ENCODE measurements around the gene PPP1R1C.
"Not testable (repeated sequence)": the region's sequence is repeated elsewhere in the genome, so short reads cannot be mapped to it uniquely, and the experiment has no call there.

The PPP1R1C gene

DNA sequence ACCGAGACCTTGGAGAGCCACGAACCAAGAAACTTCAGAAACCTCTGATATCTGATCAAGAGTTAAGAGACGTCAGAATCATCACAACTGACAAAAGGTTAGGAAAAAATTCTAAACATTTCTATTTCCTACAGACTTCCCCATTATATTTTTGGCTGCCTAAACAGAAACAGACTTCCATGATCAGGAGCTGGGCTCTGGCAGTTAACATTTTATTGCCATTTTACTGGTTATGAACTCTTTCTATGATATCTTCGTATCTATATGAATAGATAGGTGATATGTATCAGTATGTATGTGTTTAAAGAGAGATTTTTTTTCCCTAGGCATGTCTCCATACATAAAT, 31.1 kb upstream of the PPP1R1C start:
- no peaks in the 10 kb centered on the region for H3K27me3 ChIP-seq (ENCODE audit: control insufficient read depth, insufficient read depth, low read length)
- H3K4me3 ChIP-seq (ENCODE audit: low read depth, low read length) = no peak overlapping the region
- H3K4me1 ChIP-seq (ENCODE audit: control insufficient read depth, insufficient read depth, low read length) = peaks cover 3% of the 10 kb centered on the region
- H3K9me3 ChIP-seq (ENCODE audit: control insufficient read depth, insufficient read depth, low read length) = no peaks in the 10 kb centered on the region
- H3K36me3 ChIP-seq (ENCODE audit: control insufficient read depth, insufficient read depth, low read length) = no peaks in the 10 kb centered on the region
- no peak overlapping the region for H3K9ac ChIP-seq (ENCODE audit: low read depth, low read length)

DNA sequence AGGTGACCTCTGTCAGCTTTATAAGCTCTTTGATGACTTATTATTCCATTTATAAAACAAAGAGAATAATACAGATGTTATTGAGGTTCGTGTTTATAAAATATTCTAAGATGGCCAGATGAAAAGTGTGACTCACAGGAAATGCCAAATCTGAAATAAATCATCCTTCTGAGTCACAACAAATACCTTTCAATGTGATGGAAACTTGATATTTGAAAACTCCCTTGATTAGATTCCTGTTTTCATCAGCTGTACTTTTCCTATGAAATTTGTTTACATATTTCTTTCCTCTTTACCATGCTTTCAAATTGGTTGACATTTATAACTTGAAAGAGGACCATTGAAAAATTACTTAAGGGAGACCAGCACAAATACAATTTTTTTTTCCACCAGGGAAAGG, 30.6 kb upstream of the PPP1R1C start:
- no peaks in the 10 kb centered on the region for H3K36me3 ChIP-seq (ENCODE audit: control insufficient read depth, insufficient read depth, low read length)
- no peaks in the 10 kb centered on the region for H3K27me3 ChIP-seq (ENCODE audit: control insufficient read depth, insufficient read depth, low read length)
- no peak overlapping the region for H3K4me3 ChIP-seq (ENCODE audit: low read depth, low read length)
- H3K9me3 ChIP-seq (ENCODE audit: control insufficient read depth, insufficient read depth, low read length) = no peaks in the 10 kb centered on the region
- H3K4me1 ChIP-seq (ENCODE audit: control insufficient read depth, insufficient read depth, low read length) = peaks cover 3% of the 10 kb centered on the region
- H3K9ac ChIP-seq (ENCODE audit: low read depth, low read length) = no peak overlapping the region

DNA sequence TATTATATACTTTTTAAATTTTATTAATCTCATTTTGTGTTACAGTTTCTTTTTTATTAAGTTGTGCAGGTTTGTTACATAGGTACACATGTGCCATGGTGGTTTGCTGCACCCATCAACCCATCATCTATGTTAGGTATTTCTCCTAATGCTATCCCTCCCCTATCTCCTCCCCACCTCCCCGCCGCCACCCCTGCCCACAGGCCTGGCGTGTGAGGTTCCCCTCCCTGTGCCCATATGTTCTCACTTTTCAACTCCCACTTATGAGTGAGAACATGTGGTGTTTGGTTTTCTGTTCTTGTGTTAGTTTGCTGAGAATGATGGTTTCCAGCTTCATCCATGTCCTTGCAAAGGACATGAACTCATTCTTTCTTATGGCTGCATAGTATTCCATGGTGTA, 29.8 kb upstream of the PPP1R1C start:
- not testable (repeated sequence) for H3K9me3 ChIP-seq (ENCODE audit: control insufficient read depth, insufficient read depth, low read length); H3K4me3 ChIP-seq (ENCODE audit: low read depth, low read length); H3K27me3 ChIP-seq (ENCODE audit: control insufficient read depth, insufficient read depth, low read length); H3K9ac ChIP-seq (ENCODE audit: low read depth, low read length); H3K36me3 ChIP-seq (ENCODE audit: control insufficient read depth, insufficient read depth, low read length); H3K4me1 ChIP-seq (ENCODE audit: control insufficient read depth, insufficient read depth, low read length)

DNA sequence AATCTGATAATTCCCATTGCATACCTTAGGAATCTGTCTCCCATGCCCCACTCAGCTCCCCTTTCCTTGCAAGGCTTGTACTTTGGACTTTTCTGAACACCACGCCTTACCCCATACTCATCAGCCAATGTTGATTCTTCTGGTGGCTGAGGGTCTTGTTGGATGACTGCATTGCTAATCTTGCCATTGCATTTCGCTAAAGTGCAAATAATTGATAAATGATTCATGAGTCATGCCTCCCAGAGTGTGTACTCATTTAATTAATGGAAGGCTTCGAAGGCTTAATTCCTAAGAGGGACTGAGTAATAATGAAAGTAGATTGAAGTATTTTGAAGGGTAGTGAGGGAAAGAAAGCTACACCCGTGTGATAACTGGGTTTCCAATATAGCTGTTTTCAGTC, 28.0 kb upstream of the PPP1R1C start:
- H3K4me3 ChIP-seq (ENCODE audit: low read depth, low read length) = no peak overlapping the region
- no peak overlapping the region for H3K9ac ChIP-seq (ENCODE audit: low read depth, low read length)
- no peaks in the 10 kb centered on the region for H3K9me3 ChIP-seq (ENCODE audit: control insufficient read depth, insufficient read depth, low read length)
- H3K36me3 ChIP-seq (ENCODE audit: control insufficient read depth, insufficient read depth, low read length) = no peaks in the 10 kb centered on the region
- H3K4me1 ChIP-seq (ENCODE audit: control insufficient read depth, insufficient read depth, low read length) = peaks cover 3% of the 10 kb centered on the region
- no peaks in the 10 kb centered on the region for H3K27me3 ChIP-seq (ENCODE audit: control insufficient read depth, insufficient read depth, low read length)

DNA sequence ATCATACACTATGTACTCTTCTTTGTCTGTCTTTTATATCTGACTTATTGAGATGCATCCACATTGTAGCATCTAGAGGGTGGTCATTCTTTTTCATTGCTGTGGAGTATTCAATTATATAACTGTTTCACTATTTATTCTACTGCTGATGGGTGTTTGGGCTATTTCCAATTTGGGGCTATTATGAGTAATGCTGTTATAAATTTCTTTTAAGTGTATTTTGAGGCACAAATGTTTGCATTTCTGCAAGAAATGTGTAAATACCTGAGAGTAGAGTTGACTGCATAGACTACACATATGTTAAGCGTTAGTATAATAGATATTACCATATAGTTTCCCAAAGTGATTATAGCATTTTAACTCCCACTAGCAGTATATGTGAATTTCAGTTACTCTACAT, 26.9 kb upstream of the PPP1R1C start:
- peaks cover 2% of the 10 kb centered on the region for H3K4me1 ChIP-seq (ENCODE audit: control insufficient read depth, insufficient read depth, low read length)
- no peak overlapping the region for H3K4me3 ChIP-seq (ENCODE audit: low read depth, low read length)
- no peaks in the 10 kb centered on the region for H3K27me3 ChIP-seq (ENCODE audit: control insufficient read depth, insufficient read depth, low read length)
- no peak overlapping the region for H3K9ac ChIP-seq (ENCODE audit: low read depth, low read length)
- H3K9me3 ChIP-seq (ENCODE audit: control insufficient read depth, insufficient read depth, low read length) = no peaks in the 10 kb centered on the region
- H3K36me3 ChIP-seq (ENCODE audit: control insufficient read depth, insufficient read depth, low read length) = no peaks in the 10 kb centered on the region

GRCh38 chr2:181959508-181959907, 26.1 kb upstream of the PPP1R1C start:
- Histone ChIP-seq H3K4me1 (ENCODE audit: control insufficient read depth, insufficient read depth, low read length) (no peaks in the 10 kb centered on the region), H3K4me3 (ENCODE audit: low read depth, low read length) (no peak overlapping the region), H3K9me3 (ENCODE audit: control insufficient read depth, insufficient read depth, low read length) (no peaks in the 10 kb centered on the region), H3K36me3 (ENCODE audit: control insufficient read depth, insufficient read depth, low read length) (no peaks in the 10 kb centered on the region), H3K9ac (ENCODE audit: low read depth, low read length) (no peak overlapping the region), H3K27me3 (ENCODE audit: control insufficient read depth, insufficient read depth, low read length) (no peaks in the 10 kb centered on the region)

DNA sequence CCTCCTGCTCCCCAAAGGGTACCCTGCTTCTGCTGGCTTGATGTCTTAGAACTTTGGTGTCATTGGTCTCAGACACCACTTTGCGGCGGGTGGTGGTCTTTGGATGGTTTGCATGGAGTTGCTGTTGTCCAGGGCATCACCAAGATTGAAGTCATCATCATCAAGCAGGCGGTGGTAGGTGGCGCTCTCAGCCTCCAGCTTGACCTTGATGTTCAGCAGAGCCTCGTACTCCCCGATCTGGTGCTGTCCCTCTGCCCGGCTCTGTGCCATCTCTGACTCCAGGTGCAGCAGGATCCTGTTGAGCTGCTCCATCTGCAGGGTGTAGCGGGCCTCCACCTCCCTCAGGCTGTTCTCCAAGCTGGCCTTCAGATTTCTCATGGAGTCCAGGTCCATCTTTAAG, 24.5 kb upstream of the PPP1R1C start:
- not testable (repeated sequence) for H3K9ac ChIP-seq (ENCODE audit: low read depth, low read length); H3K9me3 ChIP-seq (ENCODE audit: control insufficient read depth, insufficient read depth, low read length); H3K36me3 ChIP-seq (ENCODE audit: control insufficient read depth, insufficient read depth, low read length); H3K27me3 ChIP-seq (ENCODE audit: control insufficient read depth, insufficient read depth, low read length); H3K4me1 ChIP-seq (ENCODE audit: control insufficient read depth, insufficient read depth, low read length); H3K4me3 ChIP-seq (ENCODE audit: low read depth, low read length)

DNA sequence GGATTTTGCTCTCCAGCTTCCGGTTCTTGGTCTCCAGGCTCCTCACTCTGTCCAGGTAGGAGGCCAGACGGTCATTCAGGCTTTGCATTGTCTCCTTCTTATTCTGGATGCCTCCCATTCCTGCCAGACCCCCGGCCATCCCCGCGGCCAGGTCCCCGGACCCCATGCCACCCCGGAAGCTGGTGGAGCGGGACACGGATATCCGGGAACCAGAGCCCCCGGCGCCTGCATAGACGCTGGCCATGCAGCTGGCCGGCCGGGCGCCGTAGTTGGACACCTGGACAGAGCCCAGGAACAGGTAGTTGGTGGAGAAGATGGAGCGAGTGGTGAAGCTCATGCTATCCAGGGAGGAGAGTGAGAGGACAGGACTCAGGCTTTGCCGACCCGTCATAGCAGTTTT, 23.5 kb upstream of the PPP1R1C start:
- no peaks in the 10 kb centered on the region for H3K36me3 ChIP-seq (ENCODE audit: control insufficient read depth, insufficient read depth, low read length)
- H3K4me1 ChIP-seq (ENCODE audit: control insufficient read depth, insufficient read depth, low read length) = no peaks in the 10 kb centered on the region

DNA sequence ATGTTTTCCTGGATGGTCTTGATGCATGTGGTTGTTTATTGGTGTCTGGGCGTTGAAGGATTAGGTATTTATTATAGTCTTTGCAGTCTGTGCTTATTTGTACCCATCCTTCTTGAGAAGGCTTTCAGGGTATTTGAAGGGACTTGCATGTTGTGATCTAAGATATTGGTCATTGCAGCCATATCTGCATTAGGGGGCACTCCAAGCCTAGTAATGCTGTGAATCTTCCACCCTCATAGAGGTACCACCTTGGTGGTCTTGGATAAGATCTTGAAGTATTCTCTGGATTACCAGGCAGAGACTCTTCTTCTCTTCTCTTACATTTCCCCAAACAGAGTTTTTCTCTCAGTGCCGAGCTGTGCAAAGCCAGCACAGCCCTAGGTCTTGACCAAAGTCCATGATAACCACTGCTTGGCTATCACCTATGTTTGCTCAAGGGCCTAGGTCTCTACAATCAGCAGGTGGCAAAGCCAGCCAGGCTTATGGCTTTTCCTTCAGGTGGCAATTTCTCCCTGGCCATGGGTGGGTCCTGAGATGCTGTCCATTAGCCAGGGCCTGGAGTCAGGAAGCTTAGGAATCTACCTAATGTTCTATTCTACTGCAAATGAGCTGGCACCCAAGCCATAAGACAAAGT, 15.4 kb upstream of the PPP1R1C start:
- Histone ChIP-seq H3K27me3 (ENCODE audit: control insufficient read depth, insufficient read depth, low read length) (no peaks in the 10 kb centered on the region), H3K9ac (ENCODE audit: low read depth, low read length) (no peak overlapping the region), H3K4me1 (ENCODE audit: control insufficient read depth, insufficient read depth, low read length) (no peaks in the 10 kb centered on the region), H3K9me3 (ENCODE audit: control insufficient read depth, insufficient read depth, low read length) (no peaks in the 10 kb centered on the region), H3K4me3 (ENCODE audit: low read depth, low read length) (no peak overlapping the region), H3K36me3 (ENCODE audit: control insufficient read depth, insufficient read depth, low read length) (no peaks in the 10 kb centered on the region)

More for the DNA sequence above, 23.5 kb upstream of the PPP1R1C start:
- no peak overlapping the region for H3K4me3 ChIP-seq (ENCODE audit: low read depth, low read length)
- H3K9ac ChIP-seq (ENCODE audit: low read depth, low read length) = no peak overlapping the region
- H3K9me3 ChIP-seq (ENCODE audit: control insufficient read depth, insufficient read depth, low read length) = no peaks in the 10 kb centered on the region
- no peaks in the 10 kb centered on the region for H3K27me3 ChIP-seq (ENCODE audit: control insufficient read depth, insufficient read depth, low read length)

GRCh38 chr2:181971032-181971431, 14.6 kb upstream of the PPP1R1C start:
- H3K4me3 ChIP-seq (ENCODE audit: low read depth, low read length) = no peak overlapping the region
- H3K9me3 ChIP-seq (ENCODE audit: control insufficient read depth, insufficient read depth, low read length) = no peaks in the 10 kb centered on the region
- H3K9ac ChIP-seq (ENCODE audit: low read depth, low read length) = no peak overlapping the region
- H3K4me1 ChIP-seq (ENCODE audit: control insufficient read depth, insufficient read depth, low read length) = no peaks in the 10 kb centered on the region
- H3K27me3 ChIP-seq (ENCODE audit: control insufficient read depth, insufficient read depth, low read length) = no peaks in the 10 kb centered on the region
- H3K36me3 ChIP-seq (ENCODE audit: control insufficient read depth, insufficient read depth, low read length) = no peaks in the 10 kb centered on the region

DNA sequence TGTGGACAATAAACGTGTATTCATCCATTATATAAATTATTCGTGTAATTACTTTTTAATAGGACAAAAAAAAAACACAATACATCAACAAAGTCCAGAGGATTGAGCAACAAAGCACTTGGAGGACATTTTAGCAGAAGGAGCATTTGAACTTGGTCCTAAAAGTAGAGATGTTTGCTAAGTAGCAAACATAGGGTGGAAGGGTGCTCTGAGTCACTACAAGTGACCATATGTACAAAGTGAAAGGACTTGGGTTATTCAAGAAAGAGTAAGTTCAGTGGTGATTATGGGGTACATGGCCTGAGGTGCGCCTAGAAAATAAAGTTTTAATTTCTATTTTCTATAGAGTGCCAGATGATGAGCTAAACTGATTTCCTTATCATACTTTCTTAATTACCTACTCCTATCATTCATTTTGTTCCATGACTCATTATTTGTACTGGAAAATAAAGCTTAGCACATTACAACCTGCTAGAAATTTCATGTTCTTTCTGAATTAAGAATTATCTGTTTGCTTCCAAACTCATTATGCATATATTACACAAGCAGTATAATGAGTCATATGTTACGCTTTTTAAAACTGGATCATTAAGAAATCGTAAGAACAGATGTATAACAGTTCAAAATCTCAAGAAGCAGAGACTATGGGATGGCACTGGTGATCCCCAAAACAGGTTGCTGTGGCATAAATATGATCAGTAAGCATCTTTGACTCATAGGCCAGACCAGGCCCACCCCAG, 13.1 kb upstream of the PPP1R1C start:
- no peaks in the 10 kb centered on the region for H3K36me3 ChIP-seq (ENCODE audit: control insufficient read depth, insufficient read depth, low read length)
- no peak overlapping the region for H3K4me3 ChIP-seq (ENCODE audit: low read depth, low read length)
- no peak overlapping the region for H3K9ac ChIP-seq (ENCODE audit: low read depth, low read length)
- no peaks in the 10 kb centered on the region for H3K27me3 ChIP-seq (ENCODE audit: control insufficient read depth, insufficient read depth, low read length)
- H3K4me1 ChIP-seq (ENCODE audit: control insufficient read depth, insufficient read depth, low read length) = no peaks in the 10 kb centered on the region
- no peaks in the 10 kb centered on the region for H3K9me3 ChIP-seq (ENCODE audit: control insufficient read depth, insufficient read depth, low read length)

GRCh38 chr2:181973171-181973783, 12.4 kb upstream of the PPP1R1C start:
- Histone ChIP-seq H3K4me1 (ENCODE audit: control insufficient read depth, insufficient read depth, low read length) (no peaks in the 10 kb centered on the region), H3K4me3 (ENCODE audit: low read depth, low read length) (no peak overlapping the region), H3K9me3 (ENCODE audit: control insufficient read depth, insufficient read depth, low read length) (no peaks in the 10 kb centered on the region), H3K27me3 (ENCODE audit: control insufficient read depth, insufficient read depth, low read length) (no peaks in the 10 kb centered on the region), H3K9ac (ENCODE audit: low read depth, low read length) (no peak overlapping the region), H3K36me3 (ENCODE audit: control insufficient read depth, insufficient read depth, low read length) (no peaks in the 10 kb centered on the region)
